Measurements from ENCODE around the gene MFAP3.

Gene MFAP3

DNA sequence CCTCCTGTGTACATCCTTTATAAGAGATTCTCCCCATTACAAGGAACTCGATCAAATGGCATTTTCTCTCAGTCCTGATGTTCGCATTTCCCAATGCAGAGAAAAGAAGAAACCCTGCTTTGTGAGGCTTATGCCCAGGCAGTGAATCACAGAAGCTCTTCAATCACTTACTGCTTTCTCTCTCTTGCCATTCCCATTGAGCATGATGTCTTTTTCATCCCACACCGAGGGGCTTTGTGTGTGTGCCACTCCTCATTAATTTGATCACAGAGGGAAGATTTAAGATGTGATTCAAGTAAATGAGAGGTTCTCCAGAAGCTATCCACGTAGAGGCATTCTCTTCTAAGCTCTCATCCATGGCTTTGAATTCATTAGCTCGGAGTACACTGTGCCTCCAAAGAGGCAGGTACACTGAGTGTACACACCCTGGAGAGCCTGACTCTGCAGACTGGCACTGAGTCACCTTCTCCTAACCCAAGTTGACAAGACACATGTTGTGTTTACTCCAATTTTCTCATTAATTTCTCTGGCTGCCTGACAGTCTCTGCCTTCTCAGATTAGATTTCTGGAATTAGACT, 45.4 kb downstream of the MFAP3 start:
- H3K4me2 ChIP-seq: no peak overlapping the region
- H3K4me1 ChIP-seq (ENCODE audit: low read depth, poor library complexity, severe bottlenecking): no peaks in the 10 kb centered on the region
- H3K27me3 ChIP-seq (ENCODE audit: insufficient read depth, low read depth): no peaks in the 10 kb centered on the region

GRCh38 chr5:154086146-154086545, 47.4 kb downstream of the MFAP3 start:
- no peaks in the 10 kb centered on the region for H4K20me1 ChIP-seq (ENCODE audit: insufficient read depth)
- no peak overlapping the region for H3K27ac ChIP-seq
- H3K9ac ChIP-seq: no peak overlapping the region
- H3K4me1 ChIP-seq (ENCODE audit: low read depth, poor library complexity, severe bottlenecking): no peaks in the 10 kb centered on the region
- no peaks in the 10 kb centered on the region for H3K27me3 ChIP-seq (ENCODE audit: insufficient read depth, low read depth)
- H3K79me2 ChIP-seq (ENCODE audit: insufficient read depth, low read depth): no peaks in the 10 kb centered on the region
- no peak for TF ChIP-seq CTCF (conservative IDR thresholded peaks at IDR 0.05; ENCODE audit: low read depth, low read length)
- no peak overlapping the region for H3K4me2 ChIP-seq
- H3K36me3 ChIP-seq (ENCODE audit: insufficient read depth): no peaks in the 10 kb centered on the region
- H3K4me3 ChIP-seq (IDR thresholded peaks at IDR 0.05; ENCODE audit: insufficient read depth, low read depth, low read length): no peak overlapping the region
- no peak overlapping the region for H2AFZ ChIP-seq (ENCODE audit: low read depth)

More for the DNA sequence above, 45.4 kb downstream of the MFAP3 start:
- Histone ChIP-seq H3K27ac (no peak overlapping the region), H3K4me3 (IDR thresholded peaks at IDR 0.05; ENCODE audit: insufficient read depth, low read depth, low read length) (no peak overlapping the region), H3K79me2 (ENCODE audit: insufficient read depth, low read depth) (no peaks in the 10 kb centered on the region), H3K36me3 (ENCODE audit: insufficient read depth) (no peaks in the 10 kb centered on the region), H3K9ac (no peak overlapping the region), H4K20me1 (ENCODE audit: insufficient read depth) (no peaks in the 10 kb centered on the region), H2AFZ (ENCODE audit: low read depth) (no peak overlapping the region)
- no peak for TF ChIP-seq CTCF (conservative IDR thresholded peaks at IDR 0.05; ENCODE audit: low read depth, low read length)

DNA sequence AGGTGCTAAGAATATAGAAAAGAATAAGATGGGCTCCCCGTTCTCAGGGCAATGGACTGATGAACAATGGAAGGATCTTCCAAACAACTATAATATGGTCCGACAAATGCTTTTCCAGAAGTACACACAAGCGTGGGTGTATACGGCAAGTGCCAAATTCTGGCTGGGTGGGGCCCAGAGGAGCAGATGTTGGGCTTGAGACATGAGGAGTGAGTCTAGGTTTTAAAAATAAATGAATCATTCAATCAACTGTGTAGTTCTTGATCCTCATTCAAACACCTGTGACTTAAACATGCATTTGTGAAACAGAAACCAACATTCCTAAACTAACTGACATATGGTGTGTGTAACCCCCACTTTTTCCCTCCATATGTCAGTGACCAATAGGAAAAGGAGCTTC, 47.9 kb downstream of the MFAP3 start:
- TF ChIP-seq CTCF (conservative IDR thresholded peaks at IDR 0.05; ENCODE audit: low read depth, low read length): no peak
- H3K4me1 ChIP-seq (ENCODE audit: low read depth, poor library complexity, severe bottlenecking): no peaks in the 10 kb centered on the region
- no peaks in the 10 kb centered on the region for H3K27me3 ChIP-seq (ENCODE audit: insufficient read depth, low read depth)
- H2AFZ ChIP-seq (ENCODE audit: low read depth): no peak overlapping the region
- no peak overlapping the region for H3K4me2 ChIP-seq
- no peaks in the 10 kb centered on the region for H3K79me2 ChIP-seq (ENCODE audit: insufficient read depth, low read depth)
- H3K9ac ChIP-seq: no peak overlapping the region
- H3K27ac ChIP-seq: no peak overlapping the region
- H4K20me1 ChIP-seq (ENCODE audit: insufficient read depth): no peaks in the 10 kb centered on the region
- no peaks in the 10 kb centered on the region for H3K36me3 ChIP-seq (ENCODE audit: insufficient read depth)
- no peak overlapping the region for H3K4me3 ChIP-seq (IDR thresholded peaks at IDR 0.05; ENCODE audit: insufficient read depth, low read depth, low read length)

DNA sequence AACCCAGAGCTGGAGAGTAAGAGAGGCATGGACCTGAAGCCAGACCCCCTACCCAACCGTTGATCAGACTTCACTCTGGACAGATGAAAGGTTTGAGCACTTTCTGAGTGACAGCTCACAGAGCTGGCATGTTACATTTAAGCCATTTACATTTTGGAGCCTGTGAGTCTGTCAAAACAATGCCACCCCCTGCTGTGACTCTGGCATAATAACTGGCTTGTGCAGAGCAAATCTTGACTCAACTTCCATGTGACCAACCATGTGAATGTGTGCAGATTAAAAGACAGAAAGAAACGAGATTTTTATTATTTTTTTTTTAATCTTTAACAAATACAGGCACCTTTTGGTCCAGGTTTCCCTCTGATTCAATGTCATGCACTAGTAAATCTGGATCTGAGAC, 48.5 kb downstream of the MFAP3 start:
- Histone ChIP-seq H3K4me2 (no peak overlapping the region), H2AFZ (ENCODE audit: low read depth) (no peak overlapping the region), H3K9ac (no peak overlapping the region), H3K4me1 (ENCODE audit: low read depth, poor library complexity, severe bottlenecking) (no peaks in the 10 kb centered on the region), H3K27ac (no peak overlapping the region), H4K20me1 (ENCODE audit: insufficient read depth) (no peaks in the 10 kb centered on the region), H3K79me2 (ENCODE audit: insufficient read depth, low read depth) (no peaks in the 10 kb centered on the region), H3K4me3 (IDR thresholded peaks at IDR 0.05; ENCODE audit: insufficient read depth, low read depth, low read length) (no peak overlapping the region), H3K27me3 (ENCODE audit: insufficient read depth, low read depth) (no peaks in the 10 kb centered on the region), H3K36me3 (ENCODE audit: insufficient read depth) (no peaks in the 10 kb centered on the region)
- TF ChIP-seq CTCF (conservative IDR thresholded peaks at IDR 0.05; ENCODE audit: low read depth, low read length): no peak
